Neural cell (in vitro differentiated cells): ENCODE data around the gene TMEM237. TPM values are rescaled to one million over a fixed set of nuclear protein-coding genes. Genes with fewer than 3 reads are reported as not detected.

Source experiments
- H2AFZ ChIP-seq: fragments of 200-600, 300-800 bp; sonication (generic), shearing (Covaris generic); 2 replicates; pipeline ENCODE4 v1.6.0; 2014; ENCODE audit warnings: low read depth, mild to moderate bottlenecking, antibody characterized with exemption, low read length, moderate library complexity
- H3F3A ChIP-seq: fragments of 200-600 bp; shearing (Covaris generic); 2 replicates; pipeline ENCODE4 v1.6.1; 2016; ENCODE audit warnings: mild to moderate bottlenecking, moderate library complexity, mixed read lengths, antibody characterized with exemption, low read length; ENCODE audit not compliant: insufficient read depth, poor library complexity, severe bottlenecking
- H3K27ac ChIP-seq: fragments of 200-600, 300-800 bp; sonication (generic), shearing (Covaris generic); 2 replicates; pipeline ENCODE4 v1.5.1; 2014; ENCODE audit warnings: mild to moderate bottlenecking, low read length, moderate library complexity
- H3K27me3 ChIP-seq: fragments of 300-800, 200-600 bp; sonication (generic), shearing (Covaris generic); 2 replicates; pipeline ENCODE4 v1.6.0; 2014; ENCODE audit warnings: mild to moderate bottlenecking, low read depth, low read length, moderate library complexity; ENCODE audit not compliant: insufficient read depth
- H3K36me3 ChIP-seq: fragments of 300-800, 200-600 bp; sonication (generic), shearing (Covaris generic); 2 replicates; pipeline ENCODE4 v1.5.1; 2014; ENCODE audit warnings: mild to moderate bottlenecking, antibody characterized with exemption, low read length, moderate library complexity; ENCODE audit not compliant: insufficient read depth
- H3K4me2 ChIP-seq: fragments of 300-800, 200-600 bp; sonication (generic), shearing (Covaris generic); 2 replicates; pipeline ENCODE4 v1.6.0; 2014; ENCODE audit warnings: mild to moderate bottlenecking, low read length
- H3K4me3 ChIP-seq: fragments of 300-800, 200-600 bp; sonication (generic), shearing (Covaris generic); 2 replicates; pipeline ENCODE4 v1.5.1; 2014; ENCODE audit warnings: mild to moderate bottlenecking, low read length, moderate library complexity
- H3K79me2 ChIP-seq: fragments of 200-600 bp; shearing (Covaris generic); replicated peaks from 2 replicates; pipeline ENCODE4 v1.6.0; 2014; ENCODE audit warnings: mild to moderate bottlenecking, low read length, moderate library complexity; ENCODE audit not compliant: insufficient read depth
- H3K9ac ChIP-seq: fragments of 300-800, 200-600 bp; sonication (generic), shearing (Covaris generic); 2 replicates; pipeline ENCODE4 v1.6.1; 2016; ENCODE audit warnings: mild to moderate bottlenecking, low read length, mixed read lengths
- H3K9me2 ChIP-seq: fragments of 200-600 bp; shearing (Covaris generic); 2 replicates; pipeline ENCODE4 v1.6.1; 2016; ENCODE audit warnings: mild to moderate bottlenecking, low read length, mixed read lengths; ENCODE audit not compliant: insufficient read depth
- H3K9me3 ChIP-seq: fragments of 200-600, 300-800 bp; sonication (generic), shearing (Covaris generic); 2 replicates; pipeline ENCODE4 v1.6.1; 2016; ENCODE audit warnings: mild to moderate bottlenecking, mixed run types, low read length, moderate library complexity, mixed read lengths
- H4K20me1 ChIP-seq: fragments of 200-600 bp; shearing (Covaris generic); 2 replicates; pipeline ENCODE4 v1.6.1; 2016; ENCODE audit warnings: mild to moderate bottlenecking, mixed run types; ENCODE audit not compliant: insufficient read depth
- EP300 ChIP-seq: fragments of 450-650 bp; conservative IDR thresholded peaks from 2 replicates; pipeline ENCODE4 v1.6.1; 2014; ENCODE audit warnings: antibody characterized with exemption, mild to moderate bottlenecking, moderate library complexity; ENCODE audit not compliant: poor library complexity, severe bottlenecking
- EZH2 ChIP-seq: fragments of 200-600, 300-800 bp; shearing (Covaris generic), sonication (generic); IDR thresholded peaks from 2 replicates; pipeline ENCODE4 v1.6.1; 2014; ENCODE audit warnings: antibody characterized with exemption, low read length, borderline replicate concordance, mild to moderate bottlenecking; ENCODE audit not compliant: insufficient read depth, poor library complexity, severe bottlenecking
- MXI1 ChIP-seq: fragments of 450-650 bp; conservative IDR thresholded peaks from 2 replicates; pipeline ENCODE4 v1.6.1; 2014; ENCODE audit warnings: antibody characterized with exemption, mild to moderate bottlenecking; ENCODE audit not compliant: poor library complexity, severe bottlenecking
- POLR2AphosphoS5 ChIP-seq: IDR thresholded peaks from 2 replicates; pipeline ENCODE4 v1.6.1; 2012
- RAD21 ChIP-seq: fragments of 450-650 bp; conservative IDR thresholded peaks from 2 replicates; pipeline ENCODE4 v1.6.1; 2014; ENCODE audit warnings: antibody characterized with exemption, mild to moderate bottlenecking, moderate library complexity
- SMC3 ChIP-seq: fragments of 450-650 bp; conservative IDR thresholded peaks from 2 replicates; pipeline ENCODE4 v1.6.1; 2014; ENCODE audit warnings: antibody characterized with exemption, mild to moderate bottlenecking, moderate library complexity; ENCODE audit not compliant: poor library complexity
- TAF1 ChIP-seq: IDR thresholded peaks from 2 replicates; pipeline ENCODE4 v1.6.1; 2012; ENCODE audit warnings: low read depth
- polyA plus RNA-seq: library from polyadenylated mRNA; depleted of rRNA; stranded (reverse); fragments of >200 nt; gene quantifications from 2 replicates; pipeline ENCODE4 v1.2.3, GENCODE V29; 2014
- TF ChIP-seq, protein P1 (sequence below): fragments of 450-650 bp; IDR thresholded peaks from 2 replicates; pipeline ENCODE4 v1.5.1; 2014; ENCODE audit warnings: antibody characterized with exemption, mild to moderate bottlenecking, moderate library complexity; ENCODE audit not compliant: poor library complexity, severe bottlenecking
- TF ChIP-seq, protein P2 (sequence below): IDR thresholded peaks from 2 replicates; pipeline ENCODE4 v1.6.1; 2012; ENCODE audit warnings: borderline replicate concordance

TMEM237 gene
- polyA plus RNA-seq, 1 donor from 2014 or later = 58.7 TPM

DNA sequence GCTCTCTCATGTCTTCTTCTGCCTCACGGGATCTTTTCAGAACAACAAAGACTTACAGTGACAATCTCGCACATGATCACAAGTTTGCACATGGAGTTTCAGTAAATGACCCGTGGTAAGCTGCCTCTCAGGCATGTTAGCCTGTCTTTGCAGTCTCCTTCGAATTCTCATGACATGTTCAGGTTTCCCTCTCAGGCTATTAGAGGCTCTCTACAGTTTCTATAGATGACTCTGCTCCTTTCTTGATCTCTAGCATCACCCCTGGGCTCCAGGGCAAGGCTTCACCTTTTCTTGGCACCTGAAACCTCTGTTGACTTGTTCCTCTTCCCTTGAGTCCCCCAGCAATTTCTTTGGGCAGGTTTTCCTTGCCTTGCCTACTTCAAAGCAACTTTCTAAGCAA is 32.2 kb upstream of the TMEM237 start:
- Histone ChIP-seq H3K9me2 (no peaks in the 10 kb centered on the region), H3K27me3 (no peaks in the 10 kb centered on the region), H3K9ac (no peak overlapping the region), H3K27ac (no peak overlapping the region), H3K9me3 (no peaks in the 10 kb centered on the region), H3K4me2 (no peak overlapping the region), H3K79me2 (no peaks in the 10 kb centered on the region), H3K4me3 (no peak overlapping the region), H3F3A (no peaks in the 10 kb centered on the region), H4K20me1 (no peaks in the 10 kb centered on the region), H3K36me3 (no peaks in the 10 kb centered on the region), H2AFZ (no peak overlapping the region)
- TF ChIP-seq, protein P1, sequence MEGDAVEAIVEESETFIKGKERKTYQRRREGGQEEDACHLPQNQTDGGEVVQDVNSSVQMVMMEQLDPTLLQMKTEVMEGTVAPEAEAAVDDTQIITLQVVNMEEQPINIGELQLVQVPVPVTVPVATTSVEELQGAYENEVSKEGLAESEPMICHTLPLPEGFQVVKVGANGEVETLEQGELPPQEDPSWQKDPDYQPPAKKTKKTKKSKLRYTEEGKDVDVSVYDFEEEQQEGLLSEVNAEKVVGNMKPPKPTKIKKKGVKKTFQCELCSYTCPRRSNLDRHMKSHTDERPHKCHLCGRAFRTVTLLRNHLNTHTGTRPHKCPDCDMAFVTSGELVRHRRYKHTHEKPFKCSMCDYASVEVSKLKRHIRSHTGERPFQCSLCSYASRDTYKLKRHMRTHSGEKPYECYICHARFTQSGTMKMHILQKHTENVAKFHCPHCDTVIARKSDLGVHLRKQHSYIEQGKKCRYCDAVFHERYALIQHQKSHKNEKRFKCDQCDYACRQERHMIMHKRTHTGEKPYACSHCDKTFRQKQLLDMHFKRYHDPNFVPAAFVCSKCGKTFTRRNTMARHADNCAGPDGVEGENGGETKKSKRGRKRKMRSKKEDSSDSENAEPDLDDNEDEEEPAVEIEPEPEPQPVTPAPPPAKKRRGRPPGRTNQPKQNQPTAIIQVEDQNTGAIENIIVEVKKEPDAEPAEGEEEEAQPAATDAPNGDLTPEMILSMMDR = no peak
- TF ChIP-seq EP300 = no peak
- TF ChIP-seq EZH2 = no peak
- TF ChIP-seq SMC3 = no peak
- no peak for TF ChIP-seq RAD21
- TF ChIP-seq, protein P2, sequence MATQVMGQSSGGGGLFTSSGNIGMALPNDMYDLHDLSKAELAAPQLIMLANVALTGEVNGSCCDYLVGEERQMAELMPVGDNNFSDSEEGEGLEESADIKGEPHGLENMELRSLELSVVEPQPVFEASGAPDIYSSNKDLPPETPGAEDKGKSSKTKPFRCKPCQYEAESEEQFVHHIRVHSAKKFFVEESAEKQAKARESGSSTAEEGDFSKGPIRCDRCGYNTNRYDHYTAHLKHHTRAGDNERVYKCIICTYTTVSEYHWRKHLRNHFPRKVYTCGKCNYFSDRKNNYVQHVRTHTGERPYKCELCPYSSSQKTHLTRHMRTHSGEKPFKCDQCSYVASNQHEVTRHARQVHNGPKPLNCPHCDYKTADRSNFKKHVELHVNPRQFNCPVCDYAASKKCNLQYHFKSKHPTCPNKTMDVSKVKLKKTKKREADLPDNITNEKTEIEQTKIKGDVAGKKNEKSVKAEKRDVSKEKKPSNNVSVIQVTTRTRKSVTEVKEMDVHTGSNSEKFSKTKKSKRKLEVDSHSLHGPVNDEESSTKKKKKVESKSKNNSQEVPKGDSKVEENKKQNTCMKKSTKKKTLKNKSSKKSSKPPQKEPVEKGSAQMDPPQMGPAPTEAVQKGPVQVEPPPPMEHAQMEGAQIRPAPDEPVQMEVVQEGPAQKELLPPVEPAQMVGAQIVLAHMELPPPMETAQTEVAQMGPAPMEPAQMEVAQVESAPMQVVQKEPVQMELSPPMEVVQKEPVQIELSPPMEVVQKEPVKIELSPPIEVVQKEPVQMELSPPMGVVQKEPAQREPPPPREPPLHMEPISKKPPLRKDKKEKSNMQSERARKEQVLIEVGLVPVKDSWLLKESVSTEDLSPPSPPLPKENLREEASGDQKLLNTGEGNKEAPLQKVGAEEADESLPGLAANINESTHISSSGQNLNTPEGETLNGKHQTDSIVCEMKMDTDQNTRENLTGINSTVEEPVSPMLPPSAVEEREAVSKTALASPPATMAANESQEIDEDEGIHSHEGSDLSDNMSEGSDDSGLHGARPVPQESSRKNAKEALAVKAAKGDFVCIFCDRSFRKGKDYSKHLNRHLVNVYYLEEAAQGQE = no peak
- TF ChIP-seq TAF1 = no peak
- no peak for TF ChIP-seq MXI1
- no peak for TF ChIP-seq POLR2AphosphoS5

DNA sequence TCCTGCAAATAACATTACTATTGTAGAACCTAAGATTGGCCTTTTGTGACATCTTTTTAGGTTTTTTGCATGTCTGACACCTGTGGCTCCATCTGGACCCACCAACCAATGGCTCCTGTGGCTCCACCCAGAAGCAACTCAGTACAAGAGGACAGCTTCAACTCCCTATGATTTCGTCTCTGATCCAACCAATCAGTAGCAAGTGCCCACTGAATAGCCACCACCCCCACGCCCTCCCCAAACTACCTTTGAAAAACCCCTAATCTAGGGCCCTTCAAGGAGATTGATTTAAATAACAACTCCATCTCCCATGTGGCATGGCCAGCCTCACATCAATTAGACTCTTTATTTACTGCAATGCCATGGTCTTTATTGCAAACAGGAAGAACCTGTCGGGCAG is 31.5 kb upstream of the TMEM237 start:
- H3K27me3 ChIP-seq = no peaks in the 10 kb centered on the region
- H3K4me3 ChIP-seq = no peak overlapping the region
- H3K9ac ChIP-seq = no peak overlapping the region
- H2AFZ ChIP-seq = no peak overlapping the region
- H3K9me2 ChIP-seq = no peaks in the 10 kb centered on the region
- no peaks in the 10 kb centered on the region for H3K79me2 ChIP-seq
- H3K9me3 ChIP-seq = no peaks in the 10 kb centered on the region
- no peak overlapping the region for H3K4me2 ChIP-seq
- H3F3A ChIP-seq = no peaks in the 10 kb centered on the region
- no peaks in the 10 kb centered on the region for H4K20me1 ChIP-seq
- TF ChIP-seq RAD21 = no peak
- TF ChIP-seq, protein P2 = no peak
- no peaks in the 10 kb centered on the region for H3K36me3 ChIP-seq
- H3K27ac ChIP-seq = no peak overlapping the region
